ACHN (cell line): ENCODE measurements around the gene GLYATL1.
"Not testable (repeated sequence)": the region's sequence is repeated elsewhere in the genome, so short reads cannot be mapped to it uniquely, and the experiment has no call there.

Experiments used
- DNase-seq: peaks from one replicate; pipeline ENCODE4 v3.0.0-alpha.2; 2015
- in situ Hi-C: cut with HindIII; loops from 2 replicates; pipeline ENCODE4 v1.10.0; 2017; ENCODE audit warnings: low sequenced_read_pairs, low pct_ligation_motif_present, low pct_unique_long_range_greater_than_20kb

Gene GLYATL1

DNA sequence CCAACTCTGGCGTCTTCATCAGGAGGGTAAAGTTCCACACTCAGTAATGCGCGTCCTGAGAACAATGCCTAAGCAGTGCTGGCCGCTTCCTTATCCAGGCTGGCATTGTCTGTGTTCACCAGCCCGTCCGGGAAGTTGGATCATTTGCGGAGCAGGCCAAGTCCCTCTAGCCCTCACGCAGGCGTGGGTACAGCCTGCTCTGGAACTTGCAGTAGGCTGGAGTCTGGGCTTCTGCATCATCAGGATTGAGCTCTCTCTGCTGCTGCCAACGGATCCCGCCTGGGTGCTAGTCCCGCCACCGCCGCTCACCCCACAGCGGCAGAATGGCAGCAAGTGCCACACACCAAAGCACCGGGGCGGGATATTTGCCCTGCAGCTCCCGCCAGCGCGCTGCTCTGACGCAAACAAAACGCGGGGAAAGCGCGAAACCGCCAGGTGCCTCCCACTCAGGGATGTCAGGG is 29.0 kb downstream of the GLYATL1 start:
- no peak for DNase-seq
- in situ Hi-C loops, result no loop called here

DNA sequence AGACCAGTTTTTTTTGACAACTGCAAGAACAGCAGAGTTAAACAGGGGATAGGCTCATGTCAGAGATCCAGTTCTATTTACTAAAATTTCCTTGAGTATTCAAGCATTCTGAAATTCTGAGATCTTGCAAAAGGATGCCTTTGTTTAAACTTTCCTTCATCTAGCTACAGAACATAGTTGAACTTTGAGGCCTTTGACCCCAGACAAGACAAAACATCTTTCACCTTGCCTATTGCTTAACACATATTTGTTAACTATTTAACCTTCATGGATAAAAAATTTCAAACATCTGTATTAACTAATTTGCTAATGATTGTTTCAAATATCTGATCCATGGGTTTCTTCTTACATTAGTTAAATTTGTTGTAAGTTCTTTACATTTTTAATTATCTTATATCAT is 38.2 kb downstream of the GLYATL1 start:
- DNase-seq, result no peak
- in situ Hi-C loops, result no loop called here

DNA sequence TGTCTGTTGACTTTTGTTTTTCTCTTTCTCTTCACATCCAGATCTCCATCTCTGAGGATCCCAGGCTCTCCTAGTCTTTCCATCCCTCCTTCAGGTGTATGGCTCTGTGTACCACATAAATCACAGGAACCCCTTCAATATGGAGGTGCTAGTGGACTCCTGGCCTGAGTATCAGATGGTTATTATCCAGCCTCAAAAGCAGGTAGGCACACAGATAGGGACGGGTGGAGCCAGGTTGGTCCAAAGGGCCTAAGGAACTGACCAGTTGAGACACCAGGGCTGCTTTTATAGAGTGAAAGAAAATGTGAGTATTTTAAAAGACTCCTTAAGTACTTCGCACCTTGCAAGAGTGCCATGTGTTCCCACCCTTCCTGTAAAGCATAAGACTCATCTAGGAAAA is 39.9 kb downstream of the GLYATL1 start:
- no peak for DNase-seq
- in situ Hi-C loops, result no loop called here

DNA sequence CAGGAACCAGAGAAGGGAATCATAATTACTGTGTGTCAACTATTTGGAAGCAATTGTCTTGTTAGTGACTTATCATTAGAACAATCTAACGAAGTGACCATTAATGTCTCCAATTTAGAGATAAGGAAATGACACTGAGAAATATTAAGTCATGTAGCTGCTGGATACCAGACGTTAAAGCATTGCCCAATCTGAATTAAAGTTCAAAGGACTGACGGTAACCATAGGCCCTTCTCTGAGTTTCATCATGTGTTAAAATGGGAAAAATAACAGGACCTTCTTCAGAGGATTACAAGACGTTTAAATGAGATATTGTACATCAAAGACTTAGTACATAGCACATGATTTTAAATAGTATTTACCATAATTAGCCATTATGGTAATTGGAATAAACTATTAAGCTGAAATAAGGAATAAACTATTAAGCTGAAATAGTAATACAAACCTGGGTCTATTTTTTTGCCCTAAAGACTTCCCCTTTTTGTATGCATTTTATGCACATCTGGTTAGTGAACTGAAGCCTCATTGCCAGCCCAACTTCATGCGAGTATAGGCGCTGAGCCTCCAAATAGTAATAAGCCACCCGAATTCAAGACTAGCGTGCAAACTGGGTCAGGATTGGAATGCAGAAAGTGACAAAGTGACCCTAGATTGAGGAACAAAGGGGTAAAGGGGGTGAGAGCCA is 41.0 kb downstream of the GLYATL1 start:
- in situ Hi-C loops, result no loop called here
- DNase-seq, result no peak

DNA sequence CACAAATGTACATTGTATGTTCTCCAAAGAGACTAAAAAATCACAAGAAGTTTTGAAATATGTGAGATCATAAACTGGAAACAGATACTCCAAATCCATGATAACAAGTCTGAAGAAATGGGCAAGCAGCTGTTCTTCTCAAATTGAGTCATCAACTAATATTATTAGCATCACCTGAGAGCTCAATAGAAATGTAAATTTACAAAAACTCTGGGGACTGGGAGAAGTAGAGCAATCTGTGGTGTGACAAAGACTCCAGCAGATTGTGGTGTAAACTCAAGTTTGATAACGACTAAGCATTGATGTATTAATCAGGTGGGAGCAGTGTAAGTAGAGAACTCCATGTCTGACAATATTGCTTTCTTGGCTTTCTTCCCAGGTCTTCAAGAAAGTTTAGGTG is 53.2 kb downstream of the GLYATL1 start:
- in situ Hi-C loops, result no loop called here
- no peak for DNase-seq

DNA sequence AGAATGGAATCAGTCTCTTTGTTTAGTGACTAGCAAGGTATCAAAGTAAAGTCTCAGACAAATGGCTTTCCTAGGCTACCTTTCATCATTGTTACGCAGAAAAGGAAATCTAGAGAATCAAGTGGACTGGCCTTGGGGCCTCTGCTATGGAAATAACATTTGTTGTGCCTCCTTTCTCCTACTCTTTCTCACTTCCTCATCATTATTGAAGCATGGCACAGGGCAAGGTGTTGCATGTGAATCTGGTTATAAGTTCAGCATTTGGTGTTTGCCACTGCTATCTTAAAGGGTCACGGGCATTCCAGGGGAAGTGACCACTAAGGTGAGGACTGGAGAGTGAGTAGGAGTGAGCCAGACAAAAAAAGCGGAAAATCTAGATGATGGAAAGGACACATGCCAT is 54.9 kb downstream of the GLYATL1 start:
- in situ Hi-C loops, result no loop called here

DNA sequence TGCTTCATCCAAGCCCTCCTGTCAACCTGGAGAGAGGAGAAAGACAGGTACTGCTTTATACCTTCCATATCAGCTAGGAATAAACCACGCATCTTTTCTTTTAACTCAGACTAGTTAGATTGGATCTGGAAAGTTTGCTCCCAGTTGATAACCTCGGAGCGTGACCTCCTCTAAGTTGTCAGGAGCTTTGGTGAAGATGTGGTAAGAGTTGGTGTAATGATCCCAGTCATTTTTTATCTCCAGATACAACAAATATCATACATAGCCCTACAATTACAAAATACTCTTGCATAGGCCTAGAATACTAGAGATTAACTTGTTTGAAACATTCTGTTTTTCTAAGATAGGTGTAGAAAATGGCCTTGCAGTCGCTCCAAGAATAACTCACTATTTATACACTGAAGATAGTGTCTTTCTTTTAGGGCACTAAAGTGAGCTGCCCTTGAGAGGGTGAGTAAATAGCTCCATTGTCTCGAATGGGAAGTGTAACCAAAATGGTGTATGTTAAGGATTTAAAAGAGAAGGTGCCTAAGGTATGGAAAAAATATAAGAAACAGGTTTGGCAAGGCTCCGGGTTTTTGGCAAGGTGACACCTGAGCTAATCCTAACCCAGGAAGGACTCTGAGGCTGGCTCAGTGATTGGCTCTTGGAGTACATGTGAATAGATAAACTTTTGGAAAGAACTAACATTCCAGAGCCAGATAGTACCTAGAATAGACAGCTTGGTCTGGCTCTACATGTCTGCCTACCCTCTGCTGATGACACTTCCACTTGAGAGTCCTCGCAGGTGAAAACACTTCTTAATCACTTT is 59.4 kb downstream of the GLYATL1 start:
- in situ Hi-C loops, result no loop called here
- DNase-seq, result no peak

More for the DNA sequence above, 54.9 kb downstream of the GLYATL1 start:
- no peak for DNase-seq

DNA sequence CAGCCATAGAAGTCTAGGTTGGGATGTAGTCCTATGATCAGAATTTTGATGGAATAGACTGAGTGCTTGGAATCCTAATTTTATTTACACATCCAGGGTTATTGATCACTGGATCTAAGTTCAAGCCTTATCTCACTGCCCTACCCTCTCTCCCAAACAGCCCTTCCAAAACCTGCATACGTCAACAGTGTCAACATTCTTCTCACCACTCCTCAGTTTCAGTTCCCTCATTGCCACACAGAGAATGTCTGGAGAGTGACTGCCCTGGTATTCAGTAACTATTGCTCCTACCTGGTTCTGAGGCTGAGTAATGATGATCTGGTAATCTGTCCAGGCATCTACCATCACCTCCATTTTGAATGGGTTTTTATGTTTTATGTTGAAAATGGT is 60.0 kb downstream of the GLYATL1 start:
- in situ Hi-C loops, result no loop called here

DNA sequence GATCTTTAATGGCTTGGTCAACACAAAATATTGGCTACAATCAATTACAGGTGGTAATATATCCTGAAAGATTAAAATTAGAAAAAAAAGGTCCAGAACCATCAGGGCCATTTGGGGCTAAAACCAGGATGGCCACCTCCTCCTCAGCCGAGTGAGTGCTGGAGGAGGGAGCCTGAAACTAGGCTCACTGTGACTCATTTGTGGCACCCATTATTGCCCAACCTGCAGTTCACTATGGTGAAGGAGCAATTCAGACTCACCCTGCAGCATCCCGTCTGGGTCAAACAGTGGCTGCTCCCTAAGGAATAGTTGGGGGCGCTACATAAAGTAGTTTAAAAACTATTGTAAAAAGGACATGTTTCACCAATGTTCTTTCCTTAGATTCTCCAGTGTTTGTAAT is 60.7 kb downstream of the GLYATL1 start:
- in situ Hi-C loops, result no loop called here
- DNase-seq, result no peak

More for the DNA sequence above, 60.0 kb downstream of the GLYATL1 start:
- no peak for DNase-seq

DNA sequence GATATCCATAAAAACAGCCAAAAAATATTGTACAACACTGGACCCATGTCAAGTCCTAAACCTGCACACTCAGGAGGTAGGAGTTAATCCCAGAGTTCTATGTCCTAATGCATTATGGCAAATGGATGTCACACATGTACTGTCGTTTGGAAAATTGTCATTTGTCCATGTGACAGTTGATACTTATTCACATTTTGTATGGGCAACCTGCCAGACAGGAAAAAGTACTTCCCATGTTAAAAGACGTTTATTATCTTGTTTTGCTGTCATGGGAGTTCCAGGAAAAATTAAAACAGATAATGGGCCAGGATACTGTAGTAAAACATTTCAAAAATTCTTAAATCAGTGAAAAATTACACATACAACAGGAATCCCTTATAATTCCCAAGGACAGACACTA is 62.7 kb downstream of the GLYATL1 start:
- in situ Hi-C loops, DNase-seq: not testable (repeated sequence)
